ENCODE measurements around the gene HOXA6. TPM values are rescaled to one million over a fixed set of nuclear protein-coding genes. Genes with fewer than 3 reads are reported as not detected.

Gene HOXA6
- total and polyA plus RNA-seq, 9 of the 15 experiments (the other 6 are each of a cell fraction or from before 2014, with no cell fraction given), result not detected

- peaks cover 50 to 92% of the 10 kb centered on the region in 2 experiments for H3K27me3 ChIP-seq (ENCODE audit: control insufficient read depth in 2 of 2, insufficient read depth in 2 of 2, low read length in 2 of 2)
- TF ChIP-seq ZBTB2 (IDR thresholded peaks at IDR 0.05) (no peak), ZNF24 (IDR thresholded peaks at IDR 0.05) (no peak), NFATC3 (IDR thresholded peaks at IDR 0.05) (no peak), NCOA1 (IDR thresholded peaks at IDR 0.05; ENCODE audit: low read depth) (no peak), CREB3 (tag; conservative IDR thresholded peaks at IDR 0.05; ENCODE audit: low read depth) (no peak), SNIP1 (IDR thresholded peaks at IDR 0.05; ENCODE audit: low read depth) (no peak), ZBTB17 (CRISPR knock-in tag; IDR thresholded peaks at IDR 0.05) (no peak), ESRRA (IDR thresholded peaks at IDR 0.05; ENCODE audit: borderline replicate concordance, low read depth) (no peak), HMG20B (CRISPR knock-in tag; IDR thresholded peaks at IDR 0.05) (no peak), GTF2F1 (IDR thresholded peaks at IDR 0.05; ENCODE audit: low read depth, low read length) (no peak), ZNF76 (CRISPR knock-in tag; IDR thresholded peaks at IDR 0.05; ENCODE audit: borderline replicate concordance) (no peak), HNRNPLL (IDR thresholded peaks at IDR 0.05; ENCODE audit: low read depth, low read length, poor library complexity, severe bottlenecking) (no peak), ZNF780A (CRISPR knock-in tag; IDR thresholded peaks at IDR 0.05) (no peak), KLF16 (IDR thresholded peaks at IDR 0.05) (no peak), CEBPZ (IDR thresholded peaks at IDR 0.05; ENCODE audit: borderline replicate concordance, low read depth, low read length) (no peak), ZNF586 (CRISPR knock-in tag; conservative IDR thresholded peaks at IDR 0.05) (no peak), ZFPM2 (CRISPR knock-in tag; IDR thresholded peaks at IDR 0.05) (no peak), ZNF184 (CRISPR knock-in tag; IDR thresholded peaks at IDR 0.05) (no peak), ZFP36 (IDR thresholded peaks at IDR 0.05; ENCODE audit: low read depth, low read length, partially characterized antibody) (no peak)
Measured at GRCh38 chr7:27148031-27148755, 619 bp upstream of the HOXA6 start.

More at GRCh38 chr7:27148031-27148755, 619 bp upstream of the HOXA6 start:
- ATAC-seq (no peak), FAIRE-seq (no peak), DNase-seq (ENCODE audit: extremely low read depth in 1 of 4, low spot score in 3 of 4) (no peak)
- in situ Hi-C loops (cut with MboI), result loop anchor here (10.0 kb wide), 1 partner anchor 293 kb away; no protein-coding TSS in a partner anchor
- no peak overlapping the region for H3K4me3 ChIP-seq
- no peak overlapping the region for H3K9ac ChIP-seq (ENCODE audit: insufficient read depth in 1 of 2, low read depth in 2 of 2, low read length in 2 of 2)
- no peak overlapping the region for H3K27ac ChIP-seq (ENCODE audit: extremely low read depth, low read depth, low read length)
- no TSS peak for BruUV-seq (replicated peaks)
- no peak overlapping the region for H2AFZ ChIP-seq (ENCODE audit: low read depth, low read length)
- no peaks in the 10 kb centered on the region for H3K36me3 ChIP-seq (ENCODE audit: control insufficient read depth, insufficient read depth, low read length)
- H3K9me1 ChIP-seq (ENCODE audit: control insufficient read depth, insufficient read depth, low read length), result no peaks in the 10 kb centered on the region
- H3K9me3 ChIP-seq (replicated peaks; ENCODE audit: control insufficient read depth, insufficient read depth, low read depth, low read length), result no peaks in the 10 kb centered on the region
- no peaks in the 10 kb centered on the region for H3K79me2 ChIP-seq (ENCODE audit: control insufficient read depth, insufficient read depth, low read length)
- intact Hi-C loops (cut with micrococcal nuclease), result no loop called here
- POLR2A ChIA-PET, result no interaction called here
- CTCF ChIA-PET (ENCODE audit: low intra/inter-chr PET ratio), result no interaction called here
- H3K4me1 ChIP-seq (replicated peaks in 1 of 2; ENCODE audit: control insufficient read depth in 2 of 2, insufficient read depth in 2 of 2, low read length in 2 of 2), result peaks cover 0 to 29% of the 10 kb centered on the region in 2 experiments; a peak in 2 of 5 replicates
- H3K4me2 ChIP-seq (ENCODE audit: insufficient read depth, low read length), result no peak overlapping the region
- WGBS (ENCODE audit: insufficient coverage, low coverage, missing lambda C conversion rate), result 9% methylated on average over 25 of the region's 28 CpGs
- no peaks in the 10 kb centered on the region for H4K20me1 ChIP-seq (replicated peaks; ENCODE audit: control insufficient read depth, insufficient read depth, low read length)
